ENCODE data around the gene TMEM247.

DNA sequence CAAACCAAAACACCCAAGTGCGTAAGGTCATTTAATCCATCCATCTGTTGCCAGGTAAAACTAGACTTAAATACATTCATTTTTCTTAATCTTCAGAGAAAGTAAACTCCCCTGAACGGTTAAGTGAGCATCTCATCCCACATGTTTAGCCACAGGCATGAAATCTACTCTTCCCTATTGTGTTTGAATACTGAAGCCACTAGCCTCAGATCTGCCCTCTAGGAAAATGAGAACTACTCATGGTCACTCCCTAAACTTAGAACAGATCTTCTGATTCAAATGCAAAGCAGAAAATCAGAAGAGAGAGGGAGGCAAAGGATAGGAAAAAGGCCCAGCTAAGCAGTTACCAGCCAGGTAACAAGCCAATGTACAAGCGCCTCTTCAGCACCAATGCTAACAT lies 7.1 kb downstream of the TMEM247 start:
- TF ChIP-seq, protein P1, sequence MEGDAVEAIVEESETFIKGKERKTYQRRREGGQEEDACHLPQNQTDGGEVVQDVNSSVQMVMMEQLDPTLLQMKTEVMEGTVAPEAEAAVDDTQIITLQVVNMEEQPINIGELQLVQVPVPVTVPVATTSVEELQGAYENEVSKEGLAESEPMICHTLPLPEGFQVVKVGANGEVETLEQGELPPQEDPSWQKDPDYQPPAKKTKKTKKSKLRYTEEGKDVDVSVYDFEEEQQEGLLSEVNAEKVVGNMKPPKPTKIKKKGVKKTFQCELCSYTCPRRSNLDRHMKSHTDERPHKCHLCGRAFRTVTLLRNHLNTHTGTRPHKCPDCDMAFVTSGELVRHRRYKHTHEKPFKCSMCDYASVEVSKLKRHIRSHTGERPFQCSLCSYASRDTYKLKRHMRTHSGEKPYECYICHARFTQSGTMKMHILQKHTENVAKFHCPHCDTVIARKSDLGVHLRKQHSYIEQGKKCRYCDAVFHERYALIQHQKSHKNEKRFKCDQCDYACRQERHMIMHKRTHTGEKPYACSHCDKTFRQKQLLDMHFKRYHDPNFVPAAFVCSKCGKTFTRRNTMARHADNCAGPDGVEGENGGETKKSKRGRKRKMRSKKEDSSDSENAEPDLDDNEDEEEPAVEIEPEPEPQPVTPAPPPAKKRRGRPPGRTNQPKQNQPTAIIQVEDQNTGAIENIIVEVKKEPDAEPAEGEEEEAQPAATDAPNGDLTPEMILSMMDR (IDR thresholded peaks at IDR 0.05), result no peak
- no peak for TF ChIP-seq POLR2A (IDR thresholded peaks at IDR 0.05)
